ENCODE results near the gene SMIM13. TPM values are rescaled to one million over a fixed set of nuclear protein-coding genes. Genes with fewer than 3 reads are reported as not detected.
"Not testable (repeated sequence)": the region's sequence is repeated elsewhere in the genome, so short reads cannot be mapped to it uniquely, and the experiment has no call there.

SMIM13 gene
- total and polyA plus RNA-seq, 2 donors (not counting 3 experiments of a cell fraction or from before 2014, with no cell fraction given): 3.2 to 14.7 TPM

GRCh38 chr6:11089695-11090094 lies 3.9 kb upstream of the SMIM13 start:
- dilution Hi-C loops (cut with MboI; ENCODE audit: extremely low pct_ligation_motif_present, low sequenced_read_pairs): no loop called here
- Histone ChIP-seq H3K4me3 (replicated peaks in 1 of 3; ENCODE audit: insufficient read depth in 1 of 3, low read depth in 1 of 3, low read length in 3 of 3) (no peak overlapping the region), H3K9me1 (replicated peaks; ENCODE audit: control insufficient read depth, extremely low read depth, insufficient read depth, low read length) (no peaks in the 10 kb centered on the region), H3K27ac (ENCODE audit: insufficient read depth, low read depth, low read length) (no peak overlapping the region), H3K36me3 (ENCODE audit: control insufficient read depth in 2 of 2, extremely low read depth in 1 of 2, insufficient read depth in 2 of 2, low read length in 2 of 2) (no peaks in the 10 kb centered on the region), H3K4me2 (ENCODE audit: insufficient read depth, low read length) (no peak overlapping the region), H3K79me2 (ENCODE audit: control insufficient read depth, insufficient read depth, low read length) (peaks cover 3% of the 10 kb centered on the region), H3K4me1 (ENCODE audit: control insufficient read depth, extremely low read depth, insufficient read depth, low read length) (peaks cover 5% of the 10 kb centered on the region), H3K9me3 (replicated peaks; ENCODE audit: control insufficient read depth, insufficient read depth, low read length) (no peaks in the 10 kb centered on the region), H3K27me3 (ENCODE audit: control insufficient read depth in 2 of 2, insufficient read depth in 2 of 2, low read length in 2 of 2) (no peaks in the 10 kb centered on the region), H3K9ac (replicated peaks; ENCODE audit: extremely low read depth, insufficient read depth, low read length) (no peak overlapping the region), H2AFZ (ENCODE audit: low read depth, low read length) (no peak overlapping the region), H4K20me1 (replicated peaks; ENCODE audit: control insufficient read depth, extremely low read depth, insufficient read depth, low read length) (no peaks in the 10 kb centered on the region)
- FAIRE-seq: no peak
- TF ChIP-seq MYC (IDR thresholded peaks at IDR 0.05; ENCODE audit: low read depth, low read length): no peak
- TF ChIP-seq POLR2A (IDR thresholded peaks at IDR 0.05; ENCODE audit: low read depth, low read length): no peak
- no peak for TF ChIP-seq GATA2 (IDR thresholded peaks at IDR 0.05; ENCODE audit: insufficient read depth, insufficient read length, low read depth, low read length)
- no peak for TF ChIP-seq CTCF (IDR thresholded peaks at IDR 0.05; ENCODE audit: extremely low read depth in 1 of 2, insufficient read depth in 1 of 2, low read depth in 1 of 2, low read length in 2 of 2)
- TF ChIP-seq MAX (IDR thresholded peaks at IDR 0.05; ENCODE audit: insufficient read depth, insufficient read length): no peak
- TF ChIP-seq EZH2 (IDR thresholded peaks at IDR 0.05; ENCODE audit: borderline replicate concordance, low read depth, low read length, severe bottlenecking): no peak
- no peak for TF ChIP-seq FOS (IDR thresholded peaks at IDR 0.05; ENCODE audit: borderline replicate concordance, insufficient read depth, low read length)
- TF ChIP-seq POLR2AphosphoS5 (IDR thresholded peaks at IDR 0.05; ENCODE audit: insufficient read depth, low read depth, low read length): no peak
- TF ChIP-seq JUN (IDR thresholded peaks at IDR 0.05; ENCODE audit: borderline replicate concordance, insufficient read depth, insufficient read length, low read depth): no peak
- no peak for DNase-seq (ENCODE audit: low read depth, low spot score)
- BruUV-seq (replicated peaks): no TSS peak
- ChIA-PET CTCF (no interaction called here), POLR2A (no interaction called here)
- intact Hi-C loops (cut with micrococcal nuclease): loop anchor here (5.0 to 10.0 kb wide), 3 partner anchors 128 to 1483 kb away; partner anchors contain the start of gene TMEM14C

- dilution Hi-C loops (cut with MboI; ENCODE audit: extremely low pct_ligation_motif_present, low sequenced_read_pairs); H2AFZ ChIP-seq (ENCODE audit: low read depth, low read length); H3K27me3 ChIP-seq (ENCODE audit: control insufficient read depth in 2 of 2, insufficient read depth in 2 of 2, low read length in 2 of 2); FAIRE-seq; H3K9me3 ChIP-seq (replicated peaks; ENCODE audit: control insufficient read depth, insufficient read depth, low read length); H3K4me2 ChIP-seq (ENCODE audit: insufficient read depth, low read length); H4K20me1 ChIP-seq (replicated peaks; ENCODE audit: control insufficient read depth, extremely low read depth, insufficient read depth, low read length); H3K4me3 ChIP-seq (replicated peaks in 1 of 3; ENCODE audit: insufficient read depth in 1 of 3, low read depth in 1 of 3, low read length in 3 of 3); H3K27ac ChIP-seq (ENCODE audit: insufficient read depth, low read depth, low read length); BruUV-seq (replicated peaks); H3K36me3 ChIP-seq (ENCODE audit: control insufficient read depth in 2 of 2, extremely low read depth in 1 of 2, insufficient read depth in 2 of 2, low read length in 2 of 2); H3K9me1 ChIP-seq (replicated peaks; ENCODE audit: control insufficient read depth, extremely low read depth, insufficient read depth, low read length); POLR2A ChIA-PET; H3K9ac ChIP-seq (replicated peaks; ENCODE audit: extremely low read depth, insufficient read depth, low read length); DNase-seq (ENCODE audit: low read depth, low spot score): not testable (repeated sequence)
- H3K79me2 ChIP-seq (ENCODE audit: control insufficient read depth, insufficient read depth, low read length): peaks cover 17% of the 10 kb centered on the region
- peaks cover 18% of the 10 kb centered on the region for H3K4me1 ChIP-seq (ENCODE audit: control insufficient read depth, extremely low read depth, insufficient read depth, low read length)
- intact Hi-C loops (cut with micrococcal nuclease): loop anchor here (5.0 to 10.0 kb wide), 3 partner anchors 126 to 1481 kb away; partner anchors contain the start of gene TMEM14C
- CTCF ChIA-PET: interaction anchor here (0.6 to 0.9 kb wide), 2 partner anchors 21 to 22 kb away, joined by 3 read pairs; no protein-coding TSS in a partner anchor
Observed at GRCh38 chr6:11091141-11091540, 2.5 kb upstream of the SMIM13 start.
